ENCODE results near the gene LY6G5C. TPM values are rescaled to one million over a fixed set of nuclear protein-coding genes. Genes with fewer than 3 reads are reported as not detected.

LY6G5C gene
- total and polyA plus RNA-seq, 9 of the 15 experiments (the other 6 are each of a cell fraction or from before 2014, with no cell fraction given) = 0.10 to 0.67 (median 0.46) TPM; not detected in 4

- peak; percentile 15; the same call in 1 of the 2 replicates for TF ChIP-seq E4F1 (CRISPR knock-in tag; IDR thresholded peaks at IDR 0.05; ENCODE audit: borderline replicate concordance)
- peak; percentile 7; the same call in 1 of the 2 replicates for TF ChIP-seq PTRF (tag; IDR thresholded peaks at IDR 0.05)
- TF ChIP-seq ZEB2 (IDR thresholded peaks at IDR 0.05) = peak; percentile 99
- peak; percentile 80 for TF ChIP-seq ZNF592 (IDR thresholded peaks at IDR 0.05)
- TF ChIP-seq NFE2L1 (tag; IDR thresholded peaks at IDR 0.05; ENCODE audit: borderline replicate concordance, low read depth) = no peak
- peak in 1 of 2 experiments; percentile 82; a peak in 1 of 4 replicates for TF ChIP-seq UBTF (IDR thresholded peaks at IDR 0.05; ENCODE audit: borderline replicate concordance in 1 of 2, low read depth in 2 of 2, low read length in 2 of 2)
- no peak for TF ChIP-seq ZNF146 (CRISPR knock-in tag; IDR thresholded peaks at IDR 0.05; ENCODE audit: unreplicated experiment)
- TF ChIP-seq SMAD4 (CRISPR knock-in tag; conservative IDR thresholded peaks at IDR 0.05) = peak; percentile 55
Observed at GRCh38 chr6:31690231-31691077, 9.6 kb upstream of the LY6G5C start (continued).
